GM12873 (cell line): ENCODE data around the gene ADAMTS14.
A peak's percentile ranks its signal among the peaks of the same experiment; 100 is the strongest.

Source experiments
- CTCF ChIP-seq: IDR thresholded peaks from 2 replicates; pipeline ENCODE4 v1.5.1; 2012; ENCODE audit warnings: low read depth, mild to moderate bottlenecking, moderate library complexity, low read length, control low read depth; ENCODE audit not compliant: insufficient read depth; ENCODE audit errors: missing control alignments

The ADAMTS14 gene

GRCh38 chr10:70738006-70738760 lies 65.9 kb downstream of the ADAMTS14 start:
- peak; percentile 27 for TF ChIP-seq CTCF

GRCh38 chr10:70738761-70739121 lies 66.4 kb downstream of the ADAMTS14 start:
- no peak for TF ChIP-seq CTCF

GRCh38 chr10:70740406-70741288 lies 68.3 kb downstream of the ADAMTS14 start:
- no peak for TF ChIP-seq CTCF

GRCh38 chr10:70742537-70743429 lies 70.5 kb downstream of the ADAMTS14 start:
- TF ChIP-seq CTCF = no peak

- no peak for TF ChIP-seq CTCF
These were observed 71.1 kb downstream of the ADAMTS14 start for GRCh38 chr10:70743430-70743788.

- no peak for TF ChIP-seq CTCF
These were observed 71.6 kb downstream of the ADAMTS14 start for GRCh38 chr10:70743879-70744278.
